Stimulated activated CD4-positive, alpha-beta T cell treated with anti-CD3 and anti-CD28 coated beads, TNF-alpha, amount 100 ng/mL, for 4 hours (primary cell): ENCODE results near the gene SORCS3.

Experiments
- DNase-seq, 3 experiments: peaks; one replicate each; pipeline ENCODE4 v3.0.0-alpha.2; 2020; ENCODE audit warnings: low read depth in 3 of 3

Gene SORCS3

DNA sequence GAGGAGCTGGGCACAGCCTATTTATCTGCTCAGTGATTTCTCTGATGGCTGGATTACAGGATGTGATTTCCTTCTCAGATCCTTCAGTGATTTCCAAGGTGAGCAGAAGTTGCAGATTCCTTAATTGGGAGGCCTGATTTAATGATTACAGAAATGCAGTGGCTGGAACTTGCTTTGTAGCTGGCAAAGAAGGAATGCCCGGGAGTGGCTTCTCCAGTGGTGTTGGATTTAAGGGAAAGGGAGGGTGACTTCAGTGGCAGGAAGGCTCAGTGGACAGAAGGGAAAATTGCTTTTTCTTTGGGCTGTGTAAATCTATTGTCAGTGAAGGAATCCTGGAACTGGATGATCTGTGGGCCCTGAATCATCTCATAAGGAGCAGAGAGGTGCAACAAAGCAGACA lies 5.1 kb downstream of the SORCS3 start:
- DNase-seq = no peak

- no peak for DNase-seq
These were observed 7.3 kb downstream of the SORCS3 start for GRCh38 chr10:104648421-104648820.

GRCh38 chr10:104650072-104650471 lies 9.0 kb downstream of the SORCS3 start:
- DNase-seq = no peak

DNA sequence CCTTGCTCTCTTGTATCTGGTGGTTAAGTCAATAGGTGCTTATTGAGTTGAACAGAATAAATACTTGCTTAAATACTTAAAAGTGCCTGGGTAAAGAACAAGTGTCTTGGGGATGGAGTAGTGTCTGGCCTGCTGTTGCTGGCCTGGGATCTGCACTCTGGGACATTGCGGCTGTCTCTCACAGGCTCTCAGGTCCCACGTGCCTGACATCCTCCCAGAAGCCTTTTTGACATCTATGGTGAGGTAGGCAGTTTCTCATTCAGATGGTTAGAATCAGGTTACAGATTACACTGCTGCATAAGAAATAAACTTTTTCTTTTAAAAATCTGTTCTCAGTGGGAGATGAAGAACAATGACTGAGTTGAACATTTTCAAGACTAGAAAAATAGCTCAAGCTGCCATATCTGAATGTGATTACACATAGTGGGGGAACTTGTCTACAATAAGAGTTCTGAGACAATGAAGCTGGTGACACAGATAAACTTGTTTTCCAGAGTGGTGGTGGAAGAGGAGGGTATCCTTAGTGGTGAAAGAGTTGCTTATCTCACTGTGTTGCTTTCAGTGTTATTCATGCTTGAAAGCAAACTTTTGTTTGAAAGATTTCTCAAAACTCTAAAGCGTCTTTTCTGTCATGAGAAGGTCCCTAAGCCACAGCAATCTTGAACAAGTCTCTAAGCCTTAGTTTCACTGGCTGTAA lies 9.7 kb downstream of the SORCS3 start:
- no peak for DNase-seq

DNA sequence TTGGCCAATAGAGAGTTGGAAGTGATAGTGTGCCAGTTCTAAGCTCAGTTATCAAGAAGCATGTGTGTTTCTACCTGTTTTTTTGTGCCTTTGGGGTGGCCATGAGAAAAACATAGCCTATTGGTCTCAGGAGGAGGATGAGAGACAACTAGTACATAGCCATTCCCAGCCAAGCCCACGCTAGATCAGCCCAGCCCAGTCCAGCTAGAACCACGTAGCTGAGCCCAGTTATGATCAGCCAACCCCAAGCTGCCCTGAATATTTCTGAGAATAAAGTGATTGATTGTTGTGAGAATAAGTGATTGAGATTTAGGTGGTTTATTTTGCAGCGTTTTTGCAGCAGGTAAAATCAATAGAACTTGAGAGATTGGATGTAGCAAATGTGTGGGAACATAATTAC lies 15.9 kb downstream of the SORCS3 start:
- DNase-seq = no peak

DNA sequence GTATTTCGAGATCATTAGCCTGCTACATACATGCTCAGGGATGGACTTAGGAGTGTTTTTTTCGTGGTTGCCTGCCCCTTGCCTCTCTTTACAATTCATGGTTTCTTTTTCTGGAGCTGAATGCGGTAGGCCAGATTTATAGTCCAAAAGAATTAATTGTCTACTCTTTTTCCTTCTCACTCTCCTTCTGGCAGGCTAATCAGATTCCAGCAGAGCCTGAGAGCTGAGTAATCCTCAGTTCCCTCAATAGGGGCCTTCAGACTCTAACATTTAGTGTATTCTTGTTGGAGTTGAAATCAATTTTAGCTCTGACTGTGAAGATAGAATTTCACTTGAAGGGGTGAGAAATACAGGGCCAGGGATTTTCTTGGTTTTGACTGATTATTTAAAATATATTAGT lies 16.4 kb downstream of the SORCS3 start:
- no peak for DNase-seq

DNA sequence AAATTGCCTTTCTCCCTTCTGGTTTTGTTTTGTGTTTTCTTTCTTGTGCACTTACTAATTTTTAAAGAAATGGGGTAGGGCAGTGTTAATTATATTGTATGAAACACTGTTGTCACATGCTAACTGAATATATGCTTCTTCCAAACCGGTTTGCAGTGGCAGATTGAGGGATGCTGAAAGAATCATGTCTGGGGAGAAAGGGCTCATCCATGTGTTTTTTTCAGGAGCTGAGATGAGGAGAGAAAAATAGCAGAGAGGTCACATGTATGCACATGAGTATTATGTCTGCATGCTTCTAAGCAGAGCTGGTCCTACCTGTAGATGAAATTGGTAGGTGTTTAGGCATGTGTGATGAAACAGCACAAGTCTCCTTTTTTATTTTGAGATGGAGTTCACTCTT lies 17.0 kb downstream of the SORCS3 start:
- no peak for DNase-seq

GRCh38 chr10:104659809-104660208 lies 18.7 kb downstream of the SORCS3 start:
- no peak for DNase-seq

GRCh38 chr10:104663076-104663475 lies 22.0 kb downstream of the SORCS3 start:
- DNase-seq = no peak

DNA sequence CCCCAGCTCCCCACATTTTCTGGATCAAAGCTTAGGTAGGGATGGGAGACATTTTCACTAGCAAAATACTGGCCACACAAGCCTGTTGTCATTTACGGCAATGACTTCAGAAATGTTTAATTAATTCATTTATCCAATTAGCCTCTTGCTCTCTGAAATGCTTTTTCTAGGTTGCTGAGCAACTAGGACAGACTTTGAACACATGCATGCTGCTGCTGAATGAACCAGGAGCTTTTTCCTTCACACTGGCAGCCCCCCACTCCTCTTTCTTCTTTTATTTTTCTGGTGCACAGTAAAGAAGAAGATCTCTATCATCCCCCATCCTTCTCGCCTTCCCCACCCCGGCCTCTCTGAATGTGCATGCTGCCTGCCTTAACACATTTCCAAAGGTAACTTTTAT lies 22.5 kb downstream of the SORCS3 start:
- DNase-seq = no peak

GRCh38 chr10:104664205-104664604 lies 23.1 kb downstream of the SORCS3 start:
- no peak for DNase-seq

DNA sequence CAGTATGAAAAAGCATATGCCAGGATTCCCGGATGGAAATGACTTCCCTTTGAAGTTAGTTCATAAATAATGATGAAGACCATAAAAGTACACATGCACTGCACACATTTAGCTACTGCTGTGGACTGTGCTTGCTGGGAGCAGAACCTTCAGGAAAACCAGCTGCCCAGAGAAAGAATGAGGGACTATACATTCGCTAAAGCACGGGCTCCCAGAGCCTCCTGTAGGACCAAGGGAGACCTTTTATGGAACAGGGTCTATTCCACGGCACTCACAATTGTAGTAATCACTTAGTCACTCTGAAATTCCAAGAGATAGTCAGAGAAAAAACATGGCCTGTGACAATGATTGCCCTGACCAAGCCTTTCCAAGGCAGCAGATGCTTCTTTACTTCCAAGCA lies 24.1 kb downstream of the SORCS3 start:
- DNase-seq = no peak

DNA sequence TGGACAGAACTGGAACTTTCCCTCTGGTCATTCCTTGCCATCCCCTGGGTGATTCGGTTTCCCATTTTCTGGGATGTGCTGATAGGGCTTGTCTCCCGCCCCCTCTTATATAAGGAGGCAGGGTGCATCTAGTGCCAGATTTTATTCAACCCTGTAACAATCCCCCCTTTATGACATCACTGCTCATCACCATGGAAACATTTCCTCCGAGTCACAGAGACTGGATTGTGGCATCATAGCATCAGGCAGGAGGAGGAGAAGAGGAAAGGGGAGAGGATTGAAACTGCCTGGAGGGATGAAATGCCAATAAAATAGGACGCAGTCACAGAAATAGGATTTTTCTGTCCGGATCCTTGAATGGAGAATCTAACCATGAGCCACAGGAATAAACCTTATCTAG lies 25.0 kb downstream of the SORCS3 start:
- no peak for DNase-seq

- no peak for DNase-seq
These were observed 35.8 kb downstream of the SORCS3 start for GRCh38 chr10:104676874-104677273.

DNA sequence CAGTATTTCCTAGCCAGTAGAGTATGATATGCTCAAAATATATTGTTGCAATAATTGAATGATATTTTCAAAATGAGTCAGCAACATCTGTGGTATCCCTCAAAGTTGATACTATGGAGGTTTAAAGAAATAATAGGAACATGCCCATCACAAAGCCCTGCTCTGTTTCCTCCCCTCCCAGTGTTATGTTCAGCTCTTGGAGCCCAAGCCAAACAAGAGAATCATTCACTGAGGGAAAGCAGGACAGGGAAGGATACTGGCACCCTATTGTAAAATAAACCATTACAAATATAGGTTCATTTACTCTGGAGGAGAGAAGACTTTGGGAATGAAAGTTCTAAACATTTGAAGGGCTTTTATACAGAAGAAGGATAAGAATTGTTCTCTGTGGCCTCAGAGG lies 37.6 kb downstream of the SORCS3 start:
- DNase-seq = no peak

- no peak for DNase-seq
These were observed 39.6 kb downstream of the SORCS3 start for GRCh38 chr10:104680467-104681401.

- no peak for DNase-seq
These were observed 40.4 kb downstream of the SORCS3 start for GRCh38 chr10:104681485-104681884.

- DNase-seq = no peak
These were observed 42.5 kb downstream of the SORCS3 start for GRCh38 chr10:104683567-104683966.

DNA sequence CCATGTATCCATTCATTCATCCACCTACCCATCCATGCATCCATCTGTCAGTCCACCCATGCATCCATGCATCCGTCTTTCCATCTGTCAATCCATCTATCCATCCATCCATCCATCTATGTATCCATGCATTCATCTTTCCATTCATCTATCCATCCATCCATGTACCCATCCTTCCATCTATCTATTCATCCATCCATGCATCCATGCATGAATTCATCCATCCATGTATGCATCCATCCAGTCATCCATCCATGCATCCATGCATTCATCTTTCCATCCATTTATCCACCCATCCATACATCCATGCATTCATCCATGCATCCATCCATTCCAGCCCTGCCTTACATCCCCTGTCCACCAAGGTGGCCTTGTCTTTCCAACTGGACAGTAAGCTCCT lies 45.7 kb downstream of the SORCS3 start:
- DNase-seq = no peak

DNA sequence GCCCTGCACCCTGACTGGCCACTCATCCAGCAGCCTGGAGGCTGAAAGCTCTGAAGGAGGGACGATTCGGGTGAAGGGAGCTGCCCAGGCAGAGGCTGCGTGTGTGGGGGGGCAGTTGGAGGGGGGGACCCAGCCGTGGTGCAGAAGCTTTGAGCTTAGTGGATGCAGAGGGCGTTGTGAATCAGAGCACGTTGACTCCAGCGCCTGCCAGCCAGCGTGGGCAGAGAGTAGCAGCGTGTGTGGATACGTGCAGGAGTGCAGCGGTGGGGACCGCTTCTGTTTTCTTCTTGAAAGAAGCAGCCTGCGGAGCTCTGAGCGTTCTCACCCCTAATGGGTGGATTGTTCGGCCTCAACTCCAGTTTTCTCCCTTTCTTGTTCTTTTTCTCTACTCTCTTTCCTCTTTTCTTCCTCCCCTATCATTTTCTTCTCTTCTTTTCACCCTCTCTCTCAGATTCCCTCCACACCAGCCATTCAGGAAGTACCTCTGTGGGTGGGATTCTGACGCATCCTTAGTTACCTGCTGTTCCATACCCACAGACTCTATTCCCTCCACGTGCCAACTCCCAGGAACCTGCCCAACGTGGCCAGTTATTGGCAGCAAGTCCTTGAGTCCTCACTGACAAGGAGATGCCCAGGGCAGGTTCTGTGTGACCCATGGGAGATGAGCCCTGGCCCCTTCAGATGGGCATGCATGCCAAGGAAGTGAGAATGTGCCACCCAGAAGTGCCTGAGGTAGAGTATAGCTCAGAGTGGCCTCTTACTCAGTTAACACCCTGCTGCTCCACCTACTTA lies 47.4 kb downstream of the SORCS3 start:
- no peak for DNase-seq

DNA sequence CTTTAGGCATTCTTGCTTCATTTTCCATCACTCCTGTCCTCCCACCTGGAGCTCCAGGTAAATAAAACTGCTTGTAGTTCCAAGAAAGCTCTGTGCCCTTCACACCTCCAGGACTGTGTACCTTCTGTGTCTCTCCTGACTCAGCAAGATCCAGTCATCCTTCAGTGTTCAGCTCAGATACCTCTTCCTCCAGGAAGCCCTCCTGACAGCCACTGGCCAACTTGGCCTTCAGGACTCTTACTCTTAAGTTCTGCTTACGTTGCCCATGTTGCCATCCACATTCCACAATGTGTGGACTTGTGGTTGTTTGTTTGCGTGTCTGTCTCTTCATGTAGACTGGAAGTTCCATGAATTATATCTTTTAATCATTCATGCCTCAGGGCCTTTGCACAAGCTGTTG lies 48.0 kb downstream of the SORCS3 start:
- DNase-seq = no peak

GRCh38 chr10:104689547-104689946 lies 48.5 kb downstream of the SORCS3 start:
- no peak for DNase-seq
